Neural progenitor cell (in vitro differentiated cells): Measurements from ENCODE around the gene MC1R. TPM values are rescaled to one million over a fixed set of nuclear protein-coding genes. Genes with fewer than 3 reads are reported as not detected.
"Not testable (repeated sequence)": the region's sequence is repeated elsewhere in the genome, so short reads cannot be mapped to it uniquely, and the experiment has no call there.

Experiments used
- DNase-seq: peaks from one replicate; pipeline ENCODE4 v3.0.0-alpha.2; 2016; ENCODE audit warnings: low spot score
- H2AFZ ChIP-seq: fragments of 200-600 bp; sonication (generic); replicated peaks from 2 replicates; pipeline ENCODE4 v1.6.1; 2016; ENCODE audit warnings: antibody characterized with exemption
- H3F3A ChIP-seq: fragments of 200-600 bp; sonication (generic); 2 replicates; pipeline ENCODE4 v1.6.1; 2016; ENCODE audit warnings: antibody characterized with exemption, low read depth
- H3K27ac ChIP-seq: fragments of 200-600 bp; sonication (generic); 2 replicates; pipeline ENCODE4 v1.5.1; 2016; ENCODE audit warnings: mild to moderate bottlenecking
- H3K27me3 ChIP-seq: fragments of 200-600 bp; sonication (generic); 2 replicates; pipeline ENCODE4 v1.6.1; 2016; ENCODE audit warnings: mild to moderate bottlenecking, moderate library complexity
- H3K36me3 ChIP-seq: fragments of 200-600 bp; sonication (generic); 2 replicates; pipeline ENCODE4 v1.5.1; 2016
- H3K4me1 ChIP-seq: fragments of 200-600 bp; sonication (generic); 2 replicates; pipeline ENCODE4 v1.6.1; 2016; ENCODE audit warnings: mixed run types
- H3K4me2 ChIP-seq: fragments of 200-600 bp; sonication (generic); 2 replicates; pipeline ENCODE4 v1.6.1; 2016
- H3K4me3 ChIP-seq: fragments of 200-600 bp; sonication (generic); 2 replicates; pipeline ENCODE4 v1.5.1; 2016
- H3K79me2 ChIP-seq: fragments of 200-600 bp; sonication (generic); 2 replicates; pipeline ENCODE4 v1.6.1; 2016; ENCODE audit warnings: low read depth
- H3K9ac ChIP-seq: fragments of 200-600 bp; sonication (generic); 2 replicates; pipeline ENCODE4 v1.6.1; 2016
- H3K9me3 ChIP-seq: fragments of 200-600 bp; sonication (generic); 2 replicates; pipeline ENCODE4 v1.5.1; 2016; ENCODE audit warnings: low read depth
- H4K20me1 ChIP-seq: fragments of 200-600 bp; sonication (generic); 2 replicates; pipeline ENCODE4 v1.6.1; 2016; ENCODE audit warnings: low read depth
- H3K27ac Mint-ChIP-seq: 3 replicates; pipeline ENCODE4 v1.8.0; 2021; ENCODE audit warnings: mixed read lengths
- H3K27me3 Mint-ChIP-seq: 2 replicates; pipeline ENCODE4 v1.8.0; 2022; ENCODE audit warnings: low read depth, mild to moderate bottlenecking, inconsistent platforms, moderate library complexity, mixed read lengths; ENCODE audit not compliant: insufficient read depth
- H3K36me3 Mint-ChIP-seq: 3 replicates; pipeline ENCODE4 v1.8.0; 2021; ENCODE audit warnings: mixed read lengths
- H3K4me1 Mint-ChIP-seq: 3 replicates; pipeline ENCODE4 v1.8.0; 2021; ENCODE audit warnings: mixed read lengths
- H3K4me3 Mint-ChIP-seq: 3 replicates; pipeline ENCODE4 v1.8.0; 2021; ENCODE audit warnings: mild to moderate bottlenecking, moderate library complexity, mixed read lengths
- H3K9me3 Mint-ChIP-seq: 3 replicates; pipeline ENCODE4 v1.8.0; 2020; ENCODE audit warnings: mixed read lengths
- EZH2 ChIP-seq: fragments of 200-600 bp; sonication (generic); IDR thresholded peaks from 2 replicates; pipeline ENCODE4 v1.6.1; 2017; ENCODE audit warnings: antibody characterized with exemption, mild to moderate bottlenecking, moderate library complexity
- EZH2phosphoT487 ChIP-seq: fragments of 200-600 bp; sonication (generic); IDR thresholded peaks from 2 replicates; pipeline ENCODE4 v1.6.1; 2017; ENCODE audit warnings: antibody characterized with exemption
- total RNA-seq: library from RNA; depleted of rRNA; stranded (reverse); fragments of >200 nt; gene quantifications from 2 replicates; pipeline ENCODE4 v1.2.3, GENCODE V29; 2015; ENCODE audit warnings: low replicate concordance
- TF ChIP-seq, protein P1 (sequence below): fragments of 200-600 bp; sonication (generic); IDR thresholded peaks from 2 replicates; pipeline ENCODE4 v1.5.1; 2017; ENCODE audit warnings: antibody characterized with exemption, mild to moderate bottlenecking

MC1R gene
- total RNA-seq, 1 donor from 2014 or later, result 1.7 TPM

DNA sequence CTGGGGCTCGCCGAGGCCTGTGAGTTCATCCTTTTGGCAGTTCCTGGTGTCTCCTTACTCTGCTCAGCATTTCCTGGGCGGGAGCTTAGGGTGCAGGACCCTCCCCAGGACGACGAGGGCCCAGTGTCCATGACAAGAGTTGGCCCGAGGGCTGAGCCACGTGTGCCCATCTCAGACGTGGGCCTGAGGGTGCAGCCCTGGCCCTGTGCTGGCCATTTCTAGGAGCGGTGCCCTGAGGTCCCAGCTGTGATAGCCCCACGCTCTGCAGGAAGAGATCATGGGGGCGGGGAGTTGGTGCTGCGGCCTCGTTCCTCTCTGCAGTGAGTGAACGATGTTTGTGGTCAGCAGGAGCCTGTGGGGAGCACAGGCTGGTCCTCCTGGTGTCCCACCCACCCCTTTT lies 6.0 kb upstream of the MC1R start:
- Histone ChIP-seq H3F3A (peaks cover 21% of the 10 kb centered on the region), H3K9ac (no peak overlapping the region), H3K36me3 (no peaks in the 10 kb centered on the region), H3K9me3 (no peaks in the 10 kb centered on the region), H3K79me2 (no peaks in the 10 kb centered on the region), H4K20me1 (no peaks in the 10 kb centered on the region), H3K4me2 (no peak overlapping the region), H3K4me1 (peaks cover 10% of the 10 kb centered on the region), H3K27ac (no peak overlapping the region), H3K4me3 (no peak overlapping the region), H3K27me3 (peaks cover 3% of the 10 kb centered on the region), H2AFZ (no peak overlapping the region)
- H3K36me3 Mint-ChIP-seq, result peaks cover 7% of the 10 kb centered on the region
- no peak overlapping the region for H3K4me3 Mint-ChIP-seq
- peaks cover 7% of the 10 kb centered on the region for H3K4me1 Mint-ChIP-seq
- peaks cover 18% of the 10 kb centered on the region for H3K27me3 Mint-ChIP-seq
- H3K9me3 Mint-ChIP-seq, result peaks cover 2% of the 10 kb centered on the region
- TF ChIP-seq, protein P1, sequence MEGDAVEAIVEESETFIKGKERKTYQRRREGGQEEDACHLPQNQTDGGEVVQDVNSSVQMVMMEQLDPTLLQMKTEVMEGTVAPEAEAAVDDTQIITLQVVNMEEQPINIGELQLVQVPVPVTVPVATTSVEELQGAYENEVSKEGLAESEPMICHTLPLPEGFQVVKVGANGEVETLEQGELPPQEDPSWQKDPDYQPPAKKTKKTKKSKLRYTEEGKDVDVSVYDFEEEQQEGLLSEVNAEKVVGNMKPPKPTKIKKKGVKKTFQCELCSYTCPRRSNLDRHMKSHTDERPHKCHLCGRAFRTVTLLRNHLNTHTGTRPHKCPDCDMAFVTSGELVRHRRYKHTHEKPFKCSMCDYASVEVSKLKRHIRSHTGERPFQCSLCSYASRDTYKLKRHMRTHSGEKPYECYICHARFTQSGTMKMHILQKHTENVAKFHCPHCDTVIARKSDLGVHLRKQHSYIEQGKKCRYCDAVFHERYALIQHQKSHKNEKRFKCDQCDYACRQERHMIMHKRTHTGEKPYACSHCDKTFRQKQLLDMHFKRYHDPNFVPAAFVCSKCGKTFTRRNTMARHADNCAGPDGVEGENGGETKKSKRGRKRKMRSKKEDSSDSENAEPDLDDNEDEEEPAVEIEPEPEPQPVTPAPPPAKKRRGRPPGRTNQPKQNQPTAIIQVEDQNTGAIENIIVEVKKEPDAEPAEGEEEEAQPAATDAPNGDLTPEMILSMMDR, result no peak
- TF ChIP-seq EZH2 (no peak), EZH2phosphoT487 (no peak)
- no peak overlapping the region for H3K27ac Mint-ChIP-seq
- DNase-seq, result no peak

DNA sequence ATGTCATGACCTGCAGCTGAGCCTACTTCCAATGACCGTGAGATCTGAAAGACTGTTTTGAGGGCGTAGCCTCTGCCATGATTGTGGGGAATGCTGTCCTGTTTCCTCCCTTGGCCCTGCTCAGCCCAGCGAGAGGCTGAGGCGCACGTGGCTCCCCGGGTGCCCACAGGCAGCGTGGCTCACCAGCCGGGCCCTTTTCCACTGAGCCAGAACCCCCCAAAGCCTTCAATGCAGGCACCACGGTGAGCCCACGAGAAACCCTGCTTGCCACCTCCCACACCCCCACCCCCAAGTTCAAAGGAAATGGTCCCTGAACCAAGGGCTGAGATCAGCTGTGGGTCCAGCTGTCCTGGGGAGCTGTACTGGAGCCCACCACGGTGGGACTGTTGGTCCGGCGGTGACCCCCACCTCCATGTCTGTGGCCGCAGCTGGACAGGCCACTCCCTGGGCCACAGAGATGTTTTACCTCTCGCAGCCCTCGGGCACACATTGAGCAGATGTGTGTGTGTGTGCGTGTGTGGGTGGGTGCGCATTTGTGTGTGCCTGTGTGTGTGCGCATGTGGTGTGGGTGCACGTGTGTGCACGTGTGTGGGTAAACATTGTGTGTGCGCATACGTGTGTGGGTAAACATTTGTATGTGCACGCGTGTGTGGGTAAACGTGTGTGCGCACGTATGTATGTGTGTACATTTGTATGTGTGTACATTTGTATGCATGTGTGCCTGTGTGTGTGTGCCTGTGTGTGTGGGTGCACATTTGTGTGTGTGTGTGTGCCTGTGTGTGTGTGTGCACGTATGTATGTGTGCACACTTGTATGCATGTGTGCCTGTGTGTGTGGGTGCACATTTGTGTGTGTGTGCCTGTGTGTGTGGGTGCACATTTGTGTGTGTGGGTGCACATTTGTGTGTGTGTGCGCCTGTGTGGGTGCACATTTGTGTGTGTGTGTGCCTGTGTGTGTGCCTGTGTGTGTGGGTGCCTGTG lies 5.0 kb upstream of the MC1R start:
- no peak overlapping the region for H3K4me3 ChIP-seq
- Mint-ChIP-seq H3K36me3 (peaks cover 6% of the 10 kb centered on the region), H3K9me3 (peaks cover 2% of the 10 kb centered on the region), H3K27ac (peak overlapping the region; percentile 83), H3K4me3 (no peak overlapping the region), H3K27me3 (peaks cover 18% of the 10 kb centered on the region), H3K4me1 (peaks cover 8% of the 10 kb centered on the region)
- peaks cover 29% of the 10 kb centered on the region for H3F3A ChIP-seq
- no peak overlapping the region for H2AFZ ChIP-seq
- H3K27me3 ChIP-seq, result peaks cover 3% of the 10 kb centered on the region
- no peak overlapping the region for H3K9ac ChIP-seq
- peaks cover 19% of the 10 kb centered on the region for H3K4me1 ChIP-seq
- H4K20me1 ChIP-seq, result no peaks in the 10 kb centered on the region
- no peaks in the 10 kb centered on the region for H3K79me2 ChIP-seq
- no peak for DNase-seq
- H3K27ac ChIP-seq, result no peak overlapping the region
- no peaks in the 10 kb centered on the region for H3K36me3 ChIP-seq
- no peak overlapping the region for H3K4me2 ChIP-seq
- H3K9me3 ChIP-seq, result no peaks in the 10 kb centered on the region
- no peak for TF ChIP-seq EZH2phosphoT487
- TF ChIP-seq, protein P1, result no peak
- no peak for TF ChIP-seq EZH2

- not testable (repeated sequence) for H3K9me3 Mint-ChIP-seq, H3K36me3 ChIP-seq, H3K27ac Mint-ChIP-seq, DNase-seq, H3K9me3 ChIP-seq, H2AFZ ChIP-seq, H3K27me3 ChIP-seq, H3K4me3 ChIP-seq, H3K79me2 ChIP-seq, H3K4me3 Mint-ChIP-seq, H3K4me2 ChIP-seq, H3K4me1 Mint-ChIP-seq, H4K20me1 ChIP-seq, H3K27ac ChIP-seq, H3K36me3 Mint-ChIP-seq, H3K9ac ChIP-seq
- H3K4me1 ChIP-seq, result peaks cover 19% of the 10 kb centered on the region
- H3K27me3 Mint-ChIP-seq, result peaks cover 18% of the 10 kb centered on the region
- peaks cover 28% of the 10 kb centered on the region for H3F3A ChIP-seq
Measured at GRCh38 chr16:89914642-89915285, 3.9 kb upstream of the MC1R start.
